Measurements from ENCODE around the gene SLC49A3. TPM values are rescaled to one million over a fixed set of nuclear protein-coding genes. Genes with fewer than 3 reads are reported as not detected.

Gene SLC49A3
- polyA plus RNA-seq, 3 donors: 9.5 to 29.8 (median 11.1) TPM

DNA sequence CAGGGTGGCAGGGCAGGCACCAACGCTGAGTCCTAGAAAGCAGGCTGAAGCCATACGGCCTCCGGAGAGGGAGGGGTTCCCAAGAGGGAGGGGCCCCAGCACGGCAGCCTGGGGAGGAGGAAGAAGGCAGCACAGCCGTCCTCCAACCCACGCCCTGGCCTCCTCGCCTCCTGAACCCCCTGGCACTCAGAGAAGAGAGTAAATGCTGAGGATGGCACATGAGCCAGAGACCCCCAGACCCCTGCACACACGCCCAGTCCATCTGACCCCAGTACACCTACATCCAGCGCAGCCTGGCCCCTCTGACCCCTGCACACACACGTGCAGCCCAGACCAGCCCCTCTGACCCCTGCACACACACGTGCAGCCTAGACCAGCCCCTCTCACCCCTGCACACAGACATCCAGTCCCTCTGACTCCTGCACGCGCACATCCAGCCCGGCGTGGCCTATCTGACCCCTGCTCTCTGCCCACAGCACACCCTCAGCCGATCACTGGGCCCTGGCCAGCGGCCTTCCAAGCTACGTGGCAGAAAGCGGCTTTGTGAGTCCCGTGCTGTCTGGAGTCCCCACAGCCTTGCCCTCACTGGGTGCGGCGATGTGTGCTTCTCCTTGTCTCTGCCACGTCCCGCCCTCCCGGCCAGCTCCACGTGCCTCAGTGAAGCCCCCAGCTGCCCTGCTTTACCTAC, 33.3 kb downstream of the SLC49A3 start:
- WGBS (ENCODE audit: insufficient coverage): 83% methylated on average over 25 of the region's 26 CpGs
- no peaks in the 10 kb centered on the region for H3K36me3 Mint-ChIP-seq
- Histone ChIP-seq H3K36me3 (replicated peaks in 1 of 2; ENCODE audit: control insufficient read depth in 1 of 2, insufficient read depth in 2 of 2, low read length in 2 of 2) (no peaks in the 10 kb centered on the region), H3K4me3 (replicated peaks in 1 of 3; ENCODE audit: low read depth in 2 of 3, low read length in 3 of 3) (no peak overlapping the region), H2AFZ (ENCODE audit: insufficient read depth, low read depth, low read length, poor library complexity, severe bottlenecking) (no peak overlapping the region), H3K27ac (ENCODE audit: low read depth in 1 of 2, low read length in 2 of 2) (no peak overlapping the region), H3K79me2 (ENCODE audit: insufficient read depth, low read length) (no peaks in the 10 kb centered on the region), H3K4me2 (replicated peaks; ENCODE audit: extremely low read depth, low read length, poor library complexity, severe bottlenecking) (no peak overlapping the region), H3K9ac (ENCODE audit: insufficient read depth, low read length, poor library complexity, severe bottlenecking) (no peak overlapping the region), H3K4me1 (ENCODE audit: control insufficient read depth in 1 of 2, insufficient read depth in 2 of 2, low read length in 2 of 2) (no peaks in the 10 kb centered on the region), H3K27me3 (ENCODE audit: control insufficient read depth in 2 of 2, insufficient read depth in 2 of 2, low read length in 2 of 2) (peaks cover 0 to 12% of the 10 kb centered on the region in 2 donors), H3K9me3 (replicated peaks in 1 of 2; ENCODE audit: control insufficient read depth in 1 of 2, insufficient read depth in 1 of 2, low read length in 2 of 2) (peaks cover 0 to 9% of the 10 kb centered on the region in 2 donors), H4K20me1 (ENCODE audit: insufficient read depth, low read length) (no peaks in the 10 kb centered on the region)
- H3K9me3 Mint-ChIP-seq: peaks cover 1 to 15% (median 9%) of the 10 kb centered on the region in 7 donors
- DNase-seq: no peak
- peaks cover 13 to 18% (median 17%) of the 10 kb centered on the region in 3 donors for H3K27me3 Mint-ChIP-seq (ENCODE audit: low read depth in 3 of 3)
- H3K27ac Mint-ChIP-seq: no peak overlapping the region
- TF ChIP-seq, protein P1, sequence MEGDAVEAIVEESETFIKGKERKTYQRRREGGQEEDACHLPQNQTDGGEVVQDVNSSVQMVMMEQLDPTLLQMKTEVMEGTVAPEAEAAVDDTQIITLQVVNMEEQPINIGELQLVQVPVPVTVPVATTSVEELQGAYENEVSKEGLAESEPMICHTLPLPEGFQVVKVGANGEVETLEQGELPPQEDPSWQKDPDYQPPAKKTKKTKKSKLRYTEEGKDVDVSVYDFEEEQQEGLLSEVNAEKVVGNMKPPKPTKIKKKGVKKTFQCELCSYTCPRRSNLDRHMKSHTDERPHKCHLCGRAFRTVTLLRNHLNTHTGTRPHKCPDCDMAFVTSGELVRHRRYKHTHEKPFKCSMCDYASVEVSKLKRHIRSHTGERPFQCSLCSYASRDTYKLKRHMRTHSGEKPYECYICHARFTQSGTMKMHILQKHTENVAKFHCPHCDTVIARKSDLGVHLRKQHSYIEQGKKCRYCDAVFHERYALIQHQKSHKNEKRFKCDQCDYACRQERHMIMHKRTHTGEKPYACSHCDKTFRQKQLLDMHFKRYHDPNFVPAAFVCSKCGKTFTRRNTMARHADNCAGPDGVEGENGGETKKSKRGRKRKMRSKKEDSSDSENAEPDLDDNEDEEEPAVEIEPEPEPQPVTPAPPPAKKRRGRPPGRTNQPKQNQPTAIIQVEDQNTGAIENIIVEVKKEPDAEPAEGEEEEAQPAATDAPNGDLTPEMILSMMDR (IDR thresholded peaks at IDR 0.05): no peak
- intact Hi-C loops (cut with micrococcal nuclease): no loop called here
- no peaks in the 10 kb centered on the region for H3K4me1 Mint-ChIP-seq
- H3K4me3 Mint-ChIP-seq: no peak overlapping the region

DNA sequence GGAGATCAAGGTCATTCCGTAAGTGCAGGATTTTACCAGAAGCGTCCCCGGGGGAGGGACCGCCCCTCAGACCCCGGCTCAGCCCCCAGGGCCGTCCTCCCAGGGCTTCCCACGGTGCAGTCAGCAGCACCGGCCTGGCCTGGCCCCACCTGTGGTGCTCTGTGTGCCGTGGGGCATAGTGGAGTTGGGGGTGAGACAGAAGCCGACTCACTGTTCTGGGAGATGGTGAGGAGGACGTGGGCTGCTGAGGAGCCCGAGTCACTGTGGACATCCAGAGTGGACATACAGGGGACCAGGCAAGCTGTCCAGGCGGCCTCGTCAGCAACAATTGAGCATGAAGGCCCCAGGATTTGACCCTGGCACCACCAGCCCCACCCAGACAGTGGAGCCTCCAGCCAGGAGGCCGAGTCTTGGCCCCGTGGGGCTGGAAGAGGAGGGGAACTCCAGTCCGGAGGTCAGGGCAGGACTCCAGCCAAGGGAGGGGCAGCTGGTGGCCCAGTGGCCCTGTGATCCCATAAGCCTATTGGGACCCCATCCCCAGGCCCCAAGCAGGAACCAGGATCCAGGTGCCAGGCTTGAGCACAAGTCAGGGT, 34.0 kb downstream of the SLC49A3 start:
- peaks cover 0 to 9% of the 10 kb centered on the region in 2 donors for H3K9me3 ChIP-seq (replicated peaks in 1 of 2; ENCODE audit: control insufficient read depth in 1 of 2, insufficient read depth in 1 of 2, low read length in 2 of 2)
- no peak overlapping the region for H3K4me3 ChIP-seq (replicated peaks in 1 of 3; ENCODE audit: low read depth in 2 of 3, low read length in 3 of 3)
- no peaks in the 10 kb centered on the region for H3K4me1 ChIP-seq (ENCODE audit: control insufficient read depth in 1 of 2, insufficient read depth in 2 of 2, low read length in 2 of 2)
- Mint-ChIP-seq H3K36me3 (no peaks in the 10 kb centered on the region), H3K4me1 (no peaks in the 10 kb centered on the region), H3K9me3 (peaks cover 1 to 15% (median 7%) of the 10 kb centered on the region in 7 donors), H3K27ac (no peak overlapping the region), H3K27me3 (ENCODE audit: low read depth in 3 of 3) (peaks cover 13 to 23% (median 20%) of the 10 kb centered on the region in 3 donors), H3K4me3 (no peak overlapping the region)
- intact Hi-C loops (cut with micrococcal nuclease): no loop called here
- peaks cover 0 to 15% of the 10 kb centered on the region in 2 donors for H3K27me3 ChIP-seq (ENCODE audit: control insufficient read depth in 2 of 2, insufficient read depth in 2 of 2, low read length in 2 of 2)
- no peak overlapping the region for H3K4me2 ChIP-seq (replicated peaks; ENCODE audit: extremely low read depth, low read length, poor library complexity, severe bottlenecking)
- H4K20me1 ChIP-seq (ENCODE audit: insufficient read depth, low read length): no peaks in the 10 kb centered on the region
- WGBS (ENCODE audit: insufficient coverage): 78% methylated on average over 13 of the region's 17 CpGs
- no peak overlapping the region for H3K9ac ChIP-seq (ENCODE audit: insufficient read depth, low read length, poor library complexity, severe bottlenecking)
- H3K79me2 ChIP-seq (ENCODE audit: insufficient read depth, low read length): no peaks in the 10 kb centered on the region
- no peak overlapping the region for H3K27ac ChIP-seq (ENCODE audit: low read depth in 1 of 2, low read length in 2 of 2)
- H3K36me3 ChIP-seq (replicated peaks in 1 of 2; ENCODE audit: control insufficient read depth in 1 of 2, insufficient read depth in 2 of 2, low read length in 2 of 2): no peaks in the 10 kb centered on the region
- TF ChIP-seq, protein P1 (IDR thresholded peaks at IDR 0.05): no peak
- DNase-seq: no peak
- no peak overlapping the region for H2AFZ ChIP-seq (ENCODE audit: insufficient read depth, low read depth, low read length, poor library complexity, severe bottlenecking)
